ENCODE data around the gene CDH4.

CDH4 gene

GRCh38 chr20:61280217-61280980 lies 28.3 kb downstream of the CDH4 start:
- no peaks in the 10 kb centered on the region for H3K4me1 ChIP-seq (ENCODE audit: insufficient read depth, low read length)
- no peak overlapping the region for H2AFZ ChIP-seq (ENCODE audit: low read depth, low read length)
- H3K9me3 ChIP-seq (ENCODE audit: insufficient read depth, low read length, severe bottlenecking) = peaks cover 4% of the 10 kb centered on the region
- no peaks in the 10 kb centered on the region for H3K79me2 ChIP-seq (ENCODE audit: insufficient read depth, low read length)
- H4K20me1 ChIP-seq (ENCODE audit: insufficient read depth, low read length) = 0 out of 2 replicates have a peak, but pooled peaks cover 3% of the 10 kb centered on the region
- no peak overlapping the region for H3K4me3 ChIP-seq (ENCODE audit: low read depth in 1 of 2, low read length in 2 of 2)
- H3K27ac ChIP-seq (ENCODE audit: low read length) = no peak overlapping the region
- no peak overlapping the region for H3K9ac ChIP-seq (ENCODE audit: low read depth, low read length)
- ATAC-seq (ENCODE audit: insufficient read depth, low read depth) (no peak), DNase-seq (no peak)
- no peaks in the 10 kb centered on the region for H3K27me3 ChIP-seq (ENCODE audit: insufficient read depth, low read length, poor library complexity)
- TF ChIP-seq CTCF (IDR thresholded peaks at IDR 0.05; ENCODE audit: borderline replicate concordance, extremely low read depth, low read length, poor library complexity, severe bottlenecking) = no peak
- no peak for TF ChIP-seq EZH2 (IDR thresholded peaks at IDR 0.05; ENCODE audit: borderline replicate concordance, low read depth, low read length, severe bottlenecking)
- H3K36me3 ChIP-seq (ENCODE audit: insufficient read depth, low read length) = no peaks in the 10 kb centered on the region
- no peak overlapping the region for H3K4me2 ChIP-seq (ENCODE audit: insufficient read depth, low read length)

- Histone ChIP-seq H3K27ac (ENCODE audit: low read length) (no peak overlapping the region), H3K36me3 (ENCODE audit: insufficient read depth, low read length) (no peaks in the 10 kb centered on the region), H2AFZ (ENCODE audit: low read depth, low read length) (no peak overlapping the region), H3K9me3 (ENCODE audit: insufficient read depth, low read length, severe bottlenecking) (peaks cover 4% of the 10 kb centered on the region), H3K4me3 (ENCODE audit: low read depth in 1 of 2, low read length in 2 of 2) (no peak overlapping the region), H3K4me2 (ENCODE audit: insufficient read depth, low read length) (no peak overlapping the region), H4K20me1 (ENCODE audit: insufficient read depth, low read length) (0 out of 2 replicates have a peak, but pooled peaks cover 3% of the 10 kb centered on the region), H3K9ac (ENCODE audit: low read depth, low read length) (no peak overlapping the region), H3K4me1 (ENCODE audit: insufficient read depth, low read length) (no peaks in the 10 kb centered on the region), H3K27me3 (ENCODE audit: insufficient read depth, low read length, poor library complexity) (no peaks in the 10 kb centered on the region), H3K79me2 (ENCODE audit: insufficient read depth, low read length) (no peaks in the 10 kb centered on the region)
- no peak for ATAC-seq (ENCODE audit: insufficient read depth, low read depth)
- no peak for DNase-seq
- TF ChIP-seq EZH2 (IDR thresholded peaks at IDR 0.05; ENCODE audit: borderline replicate concordance, low read depth, low read length, severe bottlenecking) = no peak
These were observed 29.3 kb downstream of the CDH4 start for GRCh38 chr20:61281286-61281795.

GRCh38 chr20:61284752-61285151 lies 32.7 kb downstream of the CDH4 start:
- no peak for DNase-seq
- H3K9me3 ChIP-seq (ENCODE audit: insufficient read depth, low read length, severe bottlenecking) = peaks cover 4% of the 10 kb centered on the region
- no peak overlapping the region for H3K4me2 ChIP-seq (ENCODE audit: insufficient read depth, low read length)
- H3K4me1 ChIP-seq (ENCODE audit: insufficient read depth, low read length) = no peaks in the 10 kb centered on the region
- no peak for TF ChIP-seq EZH2 (IDR thresholded peaks at IDR 0.05; ENCODE audit: borderline replicate concordance, low read depth, low read length, severe bottlenecking)
- TF ChIP-seq CTCF (IDR thresholded peaks at IDR 0.05; ENCODE audit: borderline replicate concordance, extremely low read depth, low read length, poor library complexity, severe bottlenecking) = no peak
- no peaks in the 10 kb centered on the region for H3K27me3 ChIP-seq (ENCODE audit: insufficient read depth, low read length, poor library complexity)
- ATAC-seq (ENCODE audit: insufficient read depth, low read depth) = no peak
- no peak overlapping the region for H3K9ac ChIP-seq (ENCODE audit: low read depth, low read length)
- H4K20me1 ChIP-seq (ENCODE audit: insufficient read depth, low read length) = peaks cover 7% of the 10 kb centered on the region; the same call in 1 of the 2 replicates
- H3K4me3 ChIP-seq (ENCODE audit: low read depth in 1 of 2, low read length in 2 of 2) = no peak overlapping the region
- no peak overlapping the region for H2AFZ ChIP-seq (ENCODE audit: low read depth, low read length)
- H3K36me3 ChIP-seq (ENCODE audit: insufficient read depth, low read length) = no peaks in the 10 kb centered on the region
- H3K79me2 ChIP-seq (ENCODE audit: insufficient read depth, low read length) = no peaks in the 10 kb centered on the region
- H3K27ac ChIP-seq (ENCODE audit: low read length) = no peak overlapping the region

- H3K27ac ChIP-seq (ENCODE audit: low read length) = no peak overlapping the region
- DNase-seq (no peak), ATAC-seq (ENCODE audit: insufficient read depth, low read depth) (no peak)
- H3K9ac ChIP-seq (ENCODE audit: low read depth, low read length) = no peak overlapping the region
- H3K27me3 ChIP-seq (ENCODE audit: insufficient read depth, low read length, poor library complexity) = no peaks in the 10 kb centered on the region
- no peaks in the 10 kb centered on the region for H3K4me1 ChIP-seq (ENCODE audit: insufficient read depth, low read length)
- H4K20me1 ChIP-seq (ENCODE audit: insufficient read depth, low read length) = peaks cover 7% of the 10 kb centered on the region; the same call in 1 of the 2 replicates
- TF ChIP-seq EZH2 (IDR thresholded peaks at IDR 0.05; ENCODE audit: borderline replicate concordance, low read depth, low read length, severe bottlenecking) = no peak
- no peak for TF ChIP-seq CTCF (IDR thresholded peaks at IDR 0.05; ENCODE audit: borderline replicate concordance, extremely low read depth, low read length, poor library complexity, severe bottlenecking)
- H3K79me2 ChIP-seq (ENCODE audit: insufficient read depth, low read length) = no peaks in the 10 kb centered on the region
- H2AFZ ChIP-seq (ENCODE audit: low read depth, low read length) = no peak overlapping the region
- H3K4me2 ChIP-seq (ENCODE audit: insufficient read depth, low read length) = no peak overlapping the region
- H3K4me3 ChIP-seq (ENCODE audit: low read depth in 1 of 2, low read length in 2 of 2) = no peak overlapping the region
- H3K9me3 ChIP-seq (ENCODE audit: insufficient read depth, low read length, severe bottlenecking) = peaks cover 4% of the 10 kb centered on the region
- no peaks in the 10 kb centered on the region for H3K36me3 ChIP-seq (ENCODE audit: insufficient read depth, low read length)
These were observed 33.1 kb downstream of the CDH4 start for GRCh38 chr20:61285152-61285645.
